ENCODE data around the gene DEF6. TPM values are rescaled to one million over a fixed set of nuclear protein-coding genes. Genes with fewer than 3 reads are reported as not detected.
"Not testable (repeated sequence)": the region's sequence is repeated elsewhere in the genome, so short reads cannot be mapped to it uniquely, and the experiment has no call there.

The DEF6 gene
- total RNA-seq, 2 donors from 2014 or later: 10.3 to 10.5 TPM

GRCh38 chr6:35305117-35305516 is 7.5 kb downstream of the DEF6 start:
- intact Hi-C loops (cut with DNase I, micrococcal nuclease): no loop called here
- ATAC-seq (no peak), DNase-seq (no peak)

GRCh38 chr6:35307138-35307537 is 9.5 kb downstream of the DEF6 start:
- intact Hi-C loops (cut with DNase I, micrococcal nuclease); ATAC-seq; DNase-seq: not testable (repeated sequence)

GRCh38 chr6:35308543-35308942 is 10.9 kb downstream of the DEF6 start:
- DNase-seq, ATAC-seq: not testable (repeated sequence)

GRCh38 chr6:35309611-35310264 is 12.1 kb downstream of the DEF6 start:
- no peak for DNase-seq
- ATAC-seq: no peak
- intact Hi-C loops (cut with DNase I, micrococcal nuclease): no loop called here

More at GRCh38 chr6:35308543-35308942, 10.9 kb downstream of the DEF6 start:
- intact Hi-C loops (cut with DNase I, micrococcal nuclease): not testable (repeated sequence)

GRCh38 chr6:35310265-35310831 is 12.7 kb downstream of the DEF6 start:
- DNase-seq: no peak
- intact Hi-C loops (cut with DNase I, micrococcal nuclease): no loop called here
- no peak for ATAC-seq

GRCh38 chr6:35311390-35312075 is 13.9 kb downstream of the DEF6 start:
- DNase-seq (no peak), ATAC-seq (no peak)
- intact Hi-C loops (cut with DNase I, micrococcal nuclease): no loop called here

GRCh38 chr6:35312076-35312800 is 14.6 kb downstream of the DEF6 start:
- no peak for ATAC-seq
- no peak for DNase-seq
- intact Hi-C loops (cut with DNase I, micrococcal nuclease): no loop called here

GRCh38 chr6:35312807-35313206 is 15.2 kb downstream of the DEF6 start:
- intact Hi-C loops (cut with DNase I, micrococcal nuclease): no loop called here
- ATAC-seq (no peak), DNase-seq (no peak)

GRCh38 chr6:35317483-35318195 is 20.0 kb downstream of the DEF6 start:
- ATAC-seq (peak; percentile 51), DNase-seq (no peak)
- intact Hi-C loops (cut with DNase I, micrococcal nuclease): no loop called here

- intact Hi-C loops (cut with DNase I, micrococcal nuclease): no loop called here
- DNase-seq: peak; percentile 81 to 86
- peak; percentile 99 for ATAC-seq
Measured at GRCh38 chr6:35318196-35319171, 20.9 kb downstream of the DEF6 start.

GRCh38 chr6:35319346-35320030 is 21.9 kb downstream of the DEF6 start:
- intact Hi-C loops (cut with DNase I, micrococcal nuclease): no loop called here
- no peak for ATAC-seq
- DNase-seq: no peak

GRCh38 chr6:35320031-35320410 is 22.4 kb downstream of the DEF6 start:
- ATAC-seq (no peak), DNase-seq (no peak)
- intact Hi-C loops (cut with DNase I, micrococcal nuclease): no loop called here

GRCh38 chr6:35321091-35321490 is 23.5 kb downstream of the DEF6 start:
- ATAC-seq (no peak), DNase-seq (no peak)
- intact Hi-C loops (cut with DNase I, micrococcal nuclease): no loop called here

- peak; percentile 85 for ATAC-seq
- intact Hi-C loops (cut with DNase I, micrococcal nuclease): no loop called here
- peak; percentile 56 to 77 for DNase-seq
Measured at GRCh38 chr6:35327349-35328027, 29.9 kb downstream of the DEF6 start.

GRCh38 chr6:35328108-35328723 is 30.6 kb downstream of the DEF6 start:
- DNase-seq: no peak
- peak; percentile 44 for ATAC-seq
- intact Hi-C loops (cut with DNase I, micrococcal nuclease): no loop called here

GRCh38 chr6:35328965-35329364 is 31.3 kb downstream of the DEF6 start:
- intact Hi-C loops (cut with DNase I, micrococcal nuclease); DNase-seq; ATAC-seq: not testable (repeated sequence)
